Tibial nerve (tissue), 4 donors: Measurements from ENCODE around the gene IQSEC1. TPM values are rescaled to one million over a fixed set of nuclear protein-coding genes. Genes with fewer than 3 reads are reported as not detected.

Experiments
- DNase-seq, 2 donors: peaks; one replicate each; pipeline ENCODE4 v3.0.0-alpha.2; 2019; ENCODE audit warnings: low spot score in 2 of 2
- H3K27ac ChIP-seq, 4 donors: fragments of 200-600 bp; sonication (generic) in 3 of 4; one replicate each; pipeline ENCODE4 v1.5.1; 2017 to 2019; ENCODE audit warnings: mild to moderate bottlenecking in 1 of 4
- H3K27me3 ChIP-seq, 2 donors: fragments of 200-600 bp; sonication (generic) in 1 of 2; one replicate each; pipeline versions ENCODE4 v1.5.1 to v1.6.0; 2017 to 2019
- H3K36me3 ChIP-seq, 3 donors: fragments of 200-600 bp; sonication (generic); one replicate each; pipeline ENCODE4 v1.5.1; 2018 to 2019
- H3K4me1 ChIP-seq, 4 donors: fragments of 200-600 bp; sonication (generic) in 3 of 4; one replicate each; pipeline ENCODE4 v1.5.1; 2017 to 2019
- H3K4me3 ChIP-seq, 4 donors: fragments of 200-600 bp; sonication (generic) in 3 of 4; one replicate each; pipeline ENCODE4 v1.5.1; 2017 to 2019; ENCODE audit warnings: mild to moderate bottlenecking in 1 of 4, moderate library complexity in 1 of 4
- H3K9me3 ChIP-seq, 4 donors: fragments of 200-600 bp; sonication (generic) in 3 of 4; one replicate each; pipeline ENCODE4 v1.5.1; 2017 to 2019
- CTCF ChIP-seq, 5 experiments: fragments of 200-600 bp in 3 of 5; fragments of 450-650 bp in 2 of 5; sonication (generic) in 3 of 5; IDR thresholded peaks; one replicate each; pipeline ENCODE4 v1.5.1; 2016 to 2019; ENCODE audit warnings: antibody characterized with exemption in 5 of 5, mild to moderate bottlenecking in 3 of 5, moderate library complexity in 2 of 5
- EP300 ChIP-seq, 2 donors: sonication (generic); formaldehyde crosslinking; IDR thresholded peaks; one replicate each; pipeline ENCODE4 v1.6.1; 2017; ENCODE audit warnings: antibody characterized with exemption in 2 of 2, mild to moderate bottlenecking in 1 of 2
- POLR2A ChIP-seq, 2 donors: fragments of 450-650 bp; IDR thresholded peaks; one replicate each; pipeline ENCODE4 v1.6.1; 2017; ENCODE audit warnings: antibody characterized with exemption in 2 of 2, mild to moderate bottlenecking in 2 of 2, moderate library complexity in 2 of 2
- WGBS, 2 donors: methylation state at CpG; one replicate each; pipeline ENCODE4 v1.1.5; 2018; 5-methylcytosine and 5-hydroxymethylcytosine counted together
- total RNA-seq, 4 donors: library from RNA; depleted of rRNA; stranded (reverse); fragments of >200 nt; gene quantifications; one replicate each; pipeline ENCODE4 v1.1.0, GENCODE V29; 2016

IQSEC1 gene
- total RNA-seq, 4 donors from 2014 or later: 58.2 to 77.5 (median 68.6) TPM

GRCh38 chr3:12922881-12923431 is 150.3 kb downstream of the IQSEC1 start:
- WGBS, 2 donors: 58 to 60% methylated on average over 10 to 11 of the region's 11 CpGs
- no peaks in the 10 kb centered on the region for H3K27me3 ChIP-seq
- TF ChIP-seq CTCF (IDR thresholded peaks at IDR 0.05): no peak
- TF ChIP-seq EP300 (IDR thresholded peaks at IDR 0.05): no peak
- no peak for TF ChIP-seq POLR2A (IDR thresholded peaks at IDR 0.05)
- peaks cover 4 to 96% (median 10%) of the 10 kb centered on the region in 3 donors for H3K36me3 ChIP-seq
- H3K27ac ChIP-seq: no peak overlapping the region
- no peak overlapping the region for H3K4me3 ChIP-seq
- H3K4me1 ChIP-seq: peaks cover 0 to 43% (median 6%) of the 10 kb centered on the region in 4 donors
- H3K9me3 ChIP-seq: no peaks in the 10 kb centered on the region
- DNase-seq: no peak

GRCh38 chr3:12922306-12922705 is 150.9 kb downstream of the IQSEC1 start:
- TF ChIP-seq EP300 (IDR thresholded peaks at IDR 0.05): no peak
- no peak for TF ChIP-seq CTCF (IDR thresholded peaks at IDR 0.05)
- Histone ChIP-seq H3K4me1 (peaks cover 0 to 40% (median 6%) of the 10 kb centered on the region in 4 donors), H3K27me3 (no peaks in the 10 kb centered on the region), H3K27ac (no peak overlapping the region), H3K36me3 (peaks cover 4 to 94% (median 10%) of the 10 kb centered on the region in 3 donors), H3K9me3 (no peaks in the 10 kb centered on the region), H3K4me3 (no peak overlapping the region)
- WGBS, 2 donors: 66 to 100% methylated on average over 2 to 7 of the region's 7 CpGs
- DNase-seq: no peak

- H3K36me3 ChIP-seq: peaks cover 4 to 98% (median 10%) of the 10 kb centered on the region in 3 donors
- TF ChIP-seq CTCF (IDR thresholded peaks at IDR 0.05) (no peak), EP300 (IDR thresholded peaks at IDR 0.05) (no peak), POLR2A (IDR thresholded peaks at IDR 0.05) (no peak)
- no peak overlapping the region for H3K4me3 ChIP-seq
- H3K9me3 ChIP-seq: no peaks in the 10 kb centered on the region
- no peak for DNase-seq
- no peaks in the 10 kb centered on the region for H3K27me3 ChIP-seq
- WGBS, 2 donors: 91 to 92% methylated on average over 8 of the region's 8 CpGs
- H3K27ac ChIP-seq: no peak overlapping the region
- peaks cover 0 to 38% (median 7%) of the 10 kb centered on the region in 4 donors for H3K4me1 ChIP-seq
Observed at GRCh38 chr3:12921736-12922135, 151.5 kb downstream of the IQSEC1 start.

- peaks cover 0 to 42% (median 11%) of the 10 kb centered on the region in 4 donors for H3K4me1 ChIP-seq
- H3K4me3 ChIP-seq: no peak overlapping the region
- no peaks in the 10 kb centered on the region for H3K27me3 ChIP-seq
- no peak for DNase-seq
- H3K9me3 ChIP-seq: no peaks in the 10 kb centered on the region
- 72 to 85% methylated on average over 5 to 9 of the region's 9 CpGs for WGBS, 2 donors
- H3K27ac ChIP-seq: no peak overlapping the region
- peaks cover 4 to 92% (median 10%) of the 10 kb centered on the region in 3 donors for H3K36me3 ChIP-seq
- TF ChIP-seq POLR2A (IDR thresholded peaks at IDR 0.05): no peak
- no peak for TF ChIP-seq CTCF (IDR thresholded peaks at IDR 0.05)
- TF ChIP-seq EP300 (IDR thresholded peaks at IDR 0.05): no peak
Observed at GRCh38 chr3:12920967-12921366, 152.3 kb downstream of the IQSEC1 start.

- no peak overlapping the region for H3K4me3 ChIP-seq
- H3K4me1 ChIP-seq: peaks cover 0 to 49% (median 9%) of the 10 kb centered on the region in 4 donors
- no peaks in the 10 kb centered on the region for H3K27me3 ChIP-seq
- peaks cover 4 to 90% (median 10%) of the 10 kb centered on the region in 3 donors for H3K36me3 ChIP-seq
- 71 to 77% methylated on average over 10 of the region's 10 CpGs for WGBS, 2 donors
- no peak for DNase-seq
- H3K9me3 ChIP-seq: no peaks in the 10 kb centered on the region
- no peak for TF ChIP-seq EP300 (IDR thresholded peaks at IDR 0.05)
- TF ChIP-seq CTCF (IDR thresholded peaks at IDR 0.05): no peak
- no peak for TF ChIP-seq POLR2A (IDR thresholded peaks at IDR 0.05)
- no peak overlapping the region for H3K27ac ChIP-seq
Observed at GRCh38 chr3:12919205-12919604, 154.0 kb downstream of the IQSEC1 start.
